HG02623 (cell line): ENCODE data around the gene ZBTB7C.

Experiments
- ATAC-seq: cut with Tn5 transposase; IDR thresholded peaks from one replicate; pipeline ENCODE4 v1.9.1; 2021; ENCODE audit warnings: moderate library complexity; ENCODE audit not compliant: unreplicated experiment

The ZBTB7C gene

DNA sequence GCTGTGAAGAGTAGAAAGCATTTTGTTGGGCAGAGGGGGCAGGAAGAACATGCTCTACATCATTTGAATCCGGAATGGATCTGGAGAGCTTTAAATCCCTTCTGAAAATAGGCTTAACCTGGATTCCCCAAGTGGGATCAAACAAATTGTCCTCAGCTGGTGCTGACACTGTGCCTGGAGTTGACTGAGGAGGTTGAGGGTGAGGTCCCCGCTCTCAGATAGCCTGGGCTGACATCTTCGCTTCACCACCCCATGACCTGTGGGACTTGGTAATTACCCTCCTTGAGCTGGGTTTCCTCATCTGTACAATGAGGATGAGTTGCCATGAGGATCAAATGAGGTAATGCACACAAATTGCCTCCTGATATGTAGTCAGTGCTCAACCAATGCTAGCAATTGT lies 360.9 kb downstream of the ZBTB7C start:
- ATAC-seq: no peak

DNA sequence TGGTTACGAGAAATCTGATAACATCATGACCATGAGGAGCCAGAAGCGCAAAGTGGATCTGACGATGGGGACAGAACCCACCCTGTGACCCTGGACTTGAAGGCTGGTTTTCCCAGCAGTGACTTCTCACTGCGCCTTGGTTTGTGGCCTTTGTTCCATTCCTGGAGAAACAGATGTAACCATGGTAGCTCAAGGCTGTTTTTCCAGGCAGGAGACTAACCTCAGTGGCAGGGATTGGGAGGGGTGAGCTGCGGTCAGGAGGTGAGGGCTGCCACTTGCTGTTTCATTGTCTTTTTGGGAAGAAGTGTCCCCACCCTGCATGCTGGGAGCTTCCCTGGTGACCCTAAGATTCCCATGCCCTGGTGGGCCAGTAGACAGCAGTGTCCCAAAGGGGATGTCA lies 362.3 kb downstream of the ZBTB7C start:
- no peak for ATAC-seq

DNA sequence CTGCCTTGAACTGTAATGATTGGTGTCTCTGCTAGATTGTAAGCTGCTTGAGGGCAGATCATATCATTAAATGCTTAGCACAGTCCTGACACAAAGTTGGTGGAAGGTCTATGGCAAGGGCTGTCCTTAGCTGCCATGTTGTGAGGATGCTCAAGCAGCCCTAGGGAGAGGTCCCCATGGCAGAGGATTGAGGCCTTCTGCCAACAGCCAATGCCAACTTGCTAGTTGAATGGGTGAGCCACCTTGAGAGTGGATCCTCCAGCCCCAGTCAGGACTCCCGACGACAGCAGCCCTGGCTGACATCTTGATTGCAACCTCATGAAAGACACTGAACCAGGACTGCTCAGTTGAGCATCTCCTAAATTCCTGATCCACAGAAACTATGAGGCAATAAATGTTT lies 363.4 kb downstream of the ZBTB7C start:
- no peak for ATAC-seq

DNA sequence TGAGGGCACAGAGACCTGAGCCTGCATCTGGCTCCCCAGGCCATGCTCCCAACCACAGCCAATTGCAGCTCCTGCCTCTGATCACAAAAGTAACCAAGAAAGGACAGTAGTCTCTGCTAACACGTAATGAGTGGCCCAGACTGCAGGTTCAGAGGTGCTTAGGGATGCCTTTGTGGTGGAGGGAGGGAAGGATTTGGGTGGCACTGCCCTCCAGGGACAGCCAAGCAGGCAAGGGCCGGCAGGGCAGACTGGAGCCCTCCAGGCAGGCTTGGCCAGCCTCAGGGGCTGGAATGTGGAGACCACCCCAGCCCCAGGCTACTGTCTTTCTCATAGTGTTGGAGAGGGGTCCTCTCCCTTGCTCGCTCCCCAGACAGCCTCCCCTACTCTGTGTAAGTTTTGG lies 364.2 kb downstream of the ZBTB7C start:
- ATAC-seq: no peak

DNA sequence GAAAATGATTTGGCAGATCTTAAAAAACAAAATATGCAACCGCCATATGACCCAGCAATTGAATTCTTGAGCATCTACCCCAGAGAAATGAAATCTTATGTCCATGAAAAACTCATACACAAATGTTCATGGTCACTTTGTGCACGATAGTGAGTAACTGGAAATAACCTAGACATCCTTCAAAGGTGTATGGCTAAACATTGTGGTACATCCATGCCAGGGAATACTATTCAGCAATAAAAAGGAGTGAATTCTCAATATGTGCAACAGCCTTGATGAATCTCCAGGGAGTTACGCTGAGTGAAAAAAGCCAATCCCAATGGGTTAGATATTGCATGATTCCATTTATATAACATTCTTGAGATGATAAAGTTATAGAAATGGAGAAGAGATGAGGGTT lies 366.0 kb downstream of the ZBTB7C start:
- no peak for ATAC-seq

DNA sequence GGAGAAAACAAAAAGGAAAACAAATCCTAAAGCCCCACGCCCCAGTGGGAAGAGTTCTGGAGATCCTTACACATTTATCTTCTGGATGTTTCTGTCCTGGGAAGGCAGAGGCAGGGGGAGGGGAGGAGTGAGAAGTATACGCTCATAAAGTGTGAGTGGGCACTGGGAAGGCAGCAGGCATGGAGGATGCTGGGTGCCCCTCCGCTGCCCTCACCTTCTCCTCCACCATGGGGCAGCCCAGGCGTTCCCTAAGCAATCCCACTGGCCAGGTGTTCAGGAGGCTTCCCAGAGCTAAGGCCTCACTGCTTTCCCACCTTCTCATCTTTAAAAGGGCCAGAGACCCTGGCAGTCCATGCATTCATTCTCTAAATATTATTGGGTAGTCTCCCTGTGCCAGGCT lies 366.8 kb downstream of the ZBTB7C start:
- no peak for ATAC-seq

DNA sequence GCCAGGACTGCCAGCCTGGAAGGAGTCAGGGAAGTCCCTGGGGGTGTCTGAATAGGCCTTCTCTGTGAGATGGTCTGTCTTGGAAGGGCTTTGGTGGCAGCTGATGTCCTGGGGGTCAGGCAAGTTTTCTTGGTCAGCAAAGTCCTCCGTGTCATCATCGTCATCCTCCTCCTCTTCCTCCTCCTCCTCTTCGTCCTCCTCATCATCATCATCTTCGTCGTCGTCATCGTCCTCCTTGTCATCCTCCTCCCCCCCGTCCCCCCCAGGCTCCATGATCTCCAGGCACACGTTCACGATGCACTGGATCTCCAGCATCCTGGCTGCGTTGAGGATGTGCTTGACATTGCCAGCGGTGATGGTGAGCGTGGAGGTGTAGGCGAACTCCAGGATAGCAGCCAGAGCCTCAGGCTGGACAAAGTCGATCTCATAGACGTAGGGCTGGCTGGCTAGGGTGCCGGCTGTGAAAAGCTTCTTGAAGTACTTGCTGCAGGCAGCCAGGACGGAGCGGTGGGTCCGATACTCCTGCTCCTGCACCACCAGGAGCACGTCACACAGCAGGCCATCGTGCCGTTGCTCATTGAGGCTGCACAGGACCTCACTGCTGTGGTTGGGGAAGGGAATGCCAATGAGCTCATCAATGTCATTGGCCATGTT lies 368.6 kb downstream of the ZBTB7C start:
- no peak for ATAC-seq

DNA sequence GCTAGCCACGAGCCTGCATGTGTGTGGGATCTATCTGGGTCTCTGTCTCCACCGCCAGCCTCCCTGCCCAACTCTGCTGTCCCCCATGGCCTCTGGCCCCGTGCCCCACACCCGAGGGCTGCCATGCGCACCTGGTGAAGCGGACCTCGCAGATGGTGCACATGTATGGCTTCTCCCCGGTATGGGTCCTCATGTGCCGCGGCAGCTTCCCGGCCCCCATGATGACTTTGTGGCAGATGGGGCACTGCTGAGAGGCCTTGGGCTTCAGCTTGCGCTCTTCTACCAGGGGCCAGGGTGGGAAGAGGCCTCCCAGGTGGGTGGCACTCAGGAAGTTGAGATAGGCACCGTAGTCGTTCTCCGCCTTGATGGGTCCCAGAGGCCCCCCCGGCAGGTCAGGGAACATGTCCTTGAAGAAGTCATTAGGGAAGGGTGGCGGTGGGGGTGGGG lies 369.4 kb downstream of the ZBTB7C start:
- ATAC-seq: no peak

DNA sequence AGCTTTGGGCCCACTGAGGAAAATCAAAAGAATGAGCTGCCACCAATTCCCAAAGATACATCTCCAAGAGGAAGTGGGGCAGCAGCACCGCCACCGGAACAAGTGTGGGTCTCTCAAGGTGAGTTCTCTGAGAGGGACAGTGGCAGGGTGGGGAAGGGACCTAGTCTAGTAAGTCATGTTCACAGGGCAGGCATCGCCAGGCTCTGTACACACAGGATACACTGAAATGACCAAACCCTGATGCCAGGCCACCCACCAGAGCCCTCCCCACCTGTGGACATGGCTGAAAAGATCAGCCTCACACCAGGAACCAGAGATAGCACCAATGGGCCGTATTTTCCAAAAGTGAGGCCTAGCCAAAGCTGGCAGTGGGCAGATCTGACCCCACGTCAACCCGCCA lies 370.5 kb downstream of the ZBTB7C start:
- ATAC-seq: no peak

DNA sequence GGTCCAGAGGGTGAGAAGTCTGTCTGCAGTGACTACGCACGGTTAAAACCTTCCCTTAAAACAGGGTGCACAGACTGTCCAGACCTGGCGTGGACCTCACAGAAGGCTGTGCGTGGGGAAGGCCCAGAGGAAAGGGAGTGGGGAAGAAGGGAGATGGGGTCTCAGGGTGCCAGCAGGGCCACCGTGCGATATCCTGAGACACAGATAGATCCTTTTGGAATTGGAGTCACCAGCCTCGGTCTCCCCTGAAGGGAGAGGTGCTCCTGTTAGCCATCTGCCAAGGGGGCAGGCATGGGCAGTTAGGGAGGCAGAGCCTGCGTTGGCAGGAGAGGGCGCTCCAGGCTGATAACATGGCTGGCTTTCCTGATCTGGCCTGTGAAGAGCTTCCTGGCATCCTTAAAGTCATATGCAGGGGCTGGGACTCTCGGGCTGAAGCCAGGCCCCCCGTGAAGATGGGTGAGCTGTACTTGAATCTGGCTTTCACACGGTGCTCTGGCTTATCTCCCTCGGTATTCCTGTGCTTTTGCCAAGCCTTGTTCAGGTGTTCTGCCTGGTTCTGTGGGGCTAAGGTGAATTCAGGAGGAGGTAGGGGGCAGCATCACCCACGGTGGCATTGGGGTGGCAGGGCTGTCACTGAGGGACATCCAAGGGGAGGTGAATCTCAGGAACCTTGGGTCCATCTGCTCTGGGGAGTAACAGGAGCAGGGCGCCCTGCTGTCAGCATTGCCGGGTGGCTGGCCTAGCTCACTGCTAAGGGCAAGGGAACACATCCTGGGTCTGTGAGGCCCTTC lies 371.5 kb downstream of the ZBTB7C start:
- no peak for ATAC-seq

DNA sequence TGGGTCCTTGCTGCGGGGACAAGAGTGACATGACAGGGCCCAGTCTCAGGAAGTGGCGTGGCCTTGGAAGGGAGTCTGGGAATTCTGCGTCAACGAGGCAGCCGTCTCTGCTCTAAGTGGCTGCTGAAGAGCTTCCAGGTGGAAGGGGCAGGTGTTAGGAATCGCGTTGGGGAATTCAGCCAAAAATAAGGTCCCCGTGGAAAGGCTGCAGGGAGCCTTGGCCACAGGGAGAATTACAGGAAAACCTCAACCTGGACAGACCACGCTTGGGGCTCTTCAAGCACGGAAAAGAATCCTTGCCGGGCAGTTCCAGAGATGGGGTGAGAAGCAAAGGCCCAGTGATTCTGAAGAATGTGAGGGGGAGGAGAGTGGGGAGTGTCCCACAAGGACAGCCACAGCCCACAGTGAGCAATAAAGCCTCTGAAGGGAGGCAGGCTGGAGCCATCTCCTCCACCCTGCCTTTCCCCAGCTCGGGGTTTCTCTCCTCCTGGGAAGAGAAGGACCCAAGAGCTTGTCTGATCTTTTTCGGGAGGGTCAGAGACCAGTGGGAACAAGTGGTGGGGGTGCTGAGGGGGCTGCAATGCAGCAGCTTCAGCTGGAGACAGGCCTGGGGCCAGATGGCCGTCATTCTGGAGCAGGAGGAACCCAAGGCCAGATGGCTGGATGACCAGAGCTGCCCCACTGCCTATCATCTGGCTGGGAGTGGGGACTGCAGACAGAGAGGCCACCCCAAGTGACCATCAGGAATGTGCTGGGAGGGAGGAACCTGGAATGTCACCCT lies 372.4 kb downstream of the ZBTB7C start:
- ATAC-seq: no peak

DNA sequence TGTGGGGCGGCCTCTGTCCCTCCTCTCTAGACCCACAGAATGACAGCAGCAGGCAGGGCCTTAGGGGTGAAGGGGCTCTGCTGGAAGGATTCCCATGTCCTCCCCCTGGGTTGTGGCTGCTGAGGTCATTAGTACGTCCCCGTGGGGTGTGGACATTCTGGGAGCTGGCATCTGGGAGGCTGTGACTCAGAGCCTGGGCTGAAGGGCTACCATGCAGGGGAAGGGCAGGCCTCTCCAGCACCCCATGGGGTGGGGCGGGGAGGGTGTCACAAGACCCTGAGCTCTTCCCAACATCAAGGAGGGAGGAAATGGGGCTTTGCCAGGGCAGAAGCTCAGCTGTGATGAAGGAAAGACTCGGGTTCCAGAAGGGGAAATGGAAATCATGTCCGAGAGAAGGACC lies 373.0 kb downstream of the ZBTB7C start:
- ATAC-seq: no peak

DNA sequence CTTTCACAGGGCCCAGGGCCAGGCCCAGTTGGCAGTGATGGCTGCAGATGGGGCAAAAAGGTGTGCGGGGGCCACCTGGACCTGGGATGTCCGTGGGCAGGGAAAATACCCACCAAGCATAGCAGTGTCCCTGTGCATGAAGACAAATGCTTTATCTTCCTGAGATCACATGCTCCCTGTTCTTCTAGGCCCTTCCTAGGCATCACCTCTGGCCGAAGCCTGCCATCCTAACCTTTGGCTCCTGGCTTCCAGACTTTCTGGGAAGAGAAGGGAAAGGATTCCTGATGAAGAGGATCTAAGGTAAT lies 373.7 kb downstream of the ZBTB7C start:
- ATAC-seq: no peak

DNA sequence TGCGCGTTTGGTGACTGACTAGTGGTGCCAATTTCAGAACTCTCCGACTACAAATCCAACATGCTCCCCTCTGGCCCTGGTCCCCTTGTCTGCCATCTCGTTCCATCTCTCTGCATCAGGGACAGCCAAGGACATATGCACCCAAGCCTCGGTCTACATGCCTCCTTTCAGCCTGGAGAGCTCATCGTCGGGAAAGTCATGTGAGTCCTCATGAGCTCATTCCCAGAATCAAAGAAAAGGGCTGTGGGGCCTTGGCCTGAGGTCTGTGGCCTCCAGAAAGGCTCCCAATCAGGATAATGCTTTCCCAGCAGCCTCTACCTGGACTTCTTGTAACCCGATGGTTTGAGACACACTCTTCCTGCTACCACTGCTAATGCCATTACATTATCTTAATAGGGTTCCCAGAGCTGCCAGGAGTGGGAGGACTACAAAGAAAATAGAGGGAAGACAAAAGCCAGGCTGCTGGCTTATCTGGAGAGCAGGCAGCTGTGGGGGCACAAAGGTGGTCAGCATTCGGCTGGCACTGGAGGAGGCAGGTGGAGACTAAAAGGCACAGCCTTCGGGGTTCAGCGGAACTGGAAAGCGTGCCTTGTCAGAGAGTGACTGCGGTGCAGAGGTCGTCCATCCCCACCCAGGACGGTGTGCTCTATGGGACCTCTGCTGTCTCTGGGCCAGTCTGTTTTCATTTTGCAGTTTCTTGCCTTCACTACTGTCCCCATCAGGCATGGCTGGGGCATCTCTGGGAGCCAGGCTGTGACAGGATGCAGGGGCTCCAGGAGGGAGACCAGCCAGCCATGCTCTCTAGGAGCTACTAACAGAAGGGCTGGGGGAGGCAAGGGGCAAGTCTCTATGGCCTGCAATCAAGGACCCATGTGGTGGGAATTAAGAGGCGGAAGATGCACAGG lies 374.3 kb downstream of the ZBTB7C start:
- no peak for ATAC-seq

DNA sequence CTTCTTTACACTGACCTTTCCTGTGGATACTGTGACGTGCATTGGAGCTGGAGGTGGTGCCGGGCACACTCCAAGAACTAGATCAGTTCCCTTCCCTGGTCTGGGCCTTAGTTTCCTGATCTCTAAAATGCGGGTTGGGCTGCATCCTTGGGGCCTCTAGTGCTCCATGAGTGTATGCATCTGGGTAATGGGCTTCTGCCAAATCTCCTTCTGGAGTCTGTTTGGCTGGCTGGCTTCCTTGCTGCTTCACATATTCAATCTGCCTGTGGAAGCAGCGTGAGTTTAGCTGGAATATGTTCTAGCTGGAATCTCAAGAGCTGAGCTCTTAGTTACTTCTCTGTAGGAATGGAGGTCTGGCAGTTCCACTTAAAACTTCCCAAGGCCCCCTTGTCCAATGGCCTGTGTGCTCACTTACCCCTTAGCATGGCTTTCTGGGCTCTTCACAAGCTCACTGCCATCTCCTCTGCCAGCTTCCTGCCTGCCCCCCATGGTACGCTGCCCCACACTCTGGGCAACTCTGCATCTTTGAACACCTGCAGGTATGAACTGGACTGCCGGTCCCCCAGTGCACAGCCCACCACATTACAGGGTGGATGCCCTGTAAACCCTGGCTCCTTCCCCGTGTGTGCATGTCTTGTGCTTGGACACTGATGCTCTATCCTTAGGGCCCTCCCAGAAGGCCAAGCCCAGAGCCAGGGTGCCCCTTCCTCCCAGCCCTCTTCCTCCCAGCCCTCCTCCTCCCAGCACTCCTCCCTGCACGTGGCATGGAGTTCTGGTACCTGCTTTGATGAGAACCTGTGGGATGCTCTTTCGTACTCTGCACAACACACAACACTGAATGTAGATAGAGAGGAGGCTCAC lies 375.2 kb downstream of the ZBTB7C start:
- ATAC-seq: no peak

DNA sequence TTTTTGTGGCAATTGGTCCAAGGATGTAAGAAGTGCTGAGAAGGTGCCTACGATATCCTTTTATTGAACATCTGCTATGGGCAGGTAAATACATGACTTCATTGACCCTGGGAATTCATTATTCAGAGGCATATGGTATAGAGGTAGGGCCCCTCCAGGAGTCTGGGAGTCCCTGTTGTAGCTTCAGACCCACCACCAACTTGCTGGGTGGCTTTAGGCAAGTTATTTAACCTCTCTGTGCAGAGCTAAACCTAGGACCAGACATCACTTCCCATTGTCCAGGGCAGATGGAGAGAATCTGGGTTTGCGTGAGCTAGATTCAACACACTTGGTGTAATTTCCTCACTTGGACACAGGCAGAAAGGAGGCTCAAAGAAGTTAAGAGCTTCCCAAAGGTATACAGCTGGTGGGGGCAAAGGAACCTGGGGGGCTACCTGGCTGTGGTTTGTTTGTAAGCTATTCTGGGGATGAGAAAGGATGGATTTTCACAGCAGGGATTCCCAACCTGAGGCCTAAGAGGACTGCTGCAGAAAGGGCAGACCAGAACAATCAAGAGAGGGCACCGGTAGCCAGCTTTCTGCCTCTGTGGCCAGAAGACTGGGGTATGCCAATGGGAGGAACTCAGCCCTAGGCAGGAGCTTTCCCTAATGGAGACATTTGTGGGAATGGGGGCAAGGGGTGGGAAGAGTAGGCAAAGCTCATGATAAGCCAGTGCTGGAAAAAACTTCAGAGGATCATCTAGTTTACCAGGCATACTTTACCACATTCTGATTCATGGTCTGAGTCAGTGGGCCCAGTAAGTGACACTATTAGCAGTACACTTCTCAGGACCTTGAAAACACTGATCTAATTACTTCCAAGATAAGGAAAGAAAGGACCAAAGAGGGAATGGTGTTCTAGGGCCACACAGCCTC lies 376.1 kb downstream of the ZBTB7C start:
- no peak for ATAC-seq

DNA sequence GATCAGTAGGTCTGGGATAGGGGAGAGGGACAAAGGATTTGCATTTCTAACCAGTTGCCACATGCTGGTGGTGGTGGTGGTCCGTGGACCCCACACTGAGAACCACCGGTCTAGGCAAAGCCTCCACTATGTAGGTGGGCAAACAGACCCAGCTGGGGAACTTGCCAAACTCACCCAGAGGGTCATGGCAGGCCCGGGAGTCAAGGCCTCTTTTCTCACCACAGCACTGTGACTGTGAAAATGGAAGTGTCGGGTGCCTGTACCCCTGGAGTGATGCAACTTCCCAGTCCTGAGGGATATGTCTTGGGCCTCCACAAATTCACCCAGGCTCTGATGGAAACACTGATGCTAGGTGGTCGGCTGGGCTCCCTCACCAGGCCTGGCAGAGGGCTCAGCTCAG lies 377.5 kb downstream of the ZBTB7C start:
- ATAC-seq: no peak

DNA sequence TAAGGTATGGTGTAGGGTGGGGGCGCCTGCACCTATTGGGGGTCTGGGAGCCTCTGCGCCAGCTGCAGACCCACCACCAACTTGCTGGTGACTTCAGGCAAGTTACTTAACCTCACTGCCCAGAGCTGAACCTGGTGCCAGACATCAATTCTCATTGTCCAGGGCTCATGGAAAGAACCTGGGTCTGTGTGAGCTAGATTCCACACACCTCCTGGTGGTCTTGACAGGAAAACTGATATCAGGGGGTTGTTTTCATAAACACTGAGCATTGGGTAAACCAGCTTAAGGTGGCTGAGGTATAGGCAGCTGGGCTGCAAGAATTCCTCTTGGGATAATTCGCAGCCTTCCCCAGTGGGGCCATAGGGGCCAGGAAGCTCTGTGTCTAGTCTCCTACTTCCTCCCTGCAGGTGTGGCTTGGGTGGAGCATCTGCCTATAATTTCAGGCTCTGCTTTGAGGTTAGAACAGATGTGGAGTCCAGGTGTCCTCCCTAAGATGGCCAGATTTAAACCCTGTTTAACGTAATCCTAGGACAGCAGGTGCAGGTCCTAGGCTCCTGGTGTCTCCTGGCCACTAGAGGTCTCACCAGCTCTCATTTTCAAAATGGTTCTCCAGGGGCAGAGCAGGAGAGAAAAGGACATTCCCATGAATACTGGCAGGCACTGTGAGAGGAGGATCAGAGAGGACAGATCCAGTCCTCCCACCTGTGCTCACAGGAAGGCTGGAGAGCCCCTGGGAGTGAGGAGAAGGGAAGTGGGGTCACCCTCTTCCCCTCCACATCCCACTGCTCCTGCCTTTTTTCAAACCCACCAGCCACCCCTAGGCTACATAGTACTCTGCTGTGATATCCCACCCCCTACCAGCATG lies 378.3 kb downstream of the ZBTB7C start:
- ATAC-seq: no peak
